Breast epithelium (tissue), 4 donors: ENCODE data around the gene SPOCK1. TPM values are rescaled to one million over a fixed set of nuclear protein-coding genes. Genes with fewer than 3 reads are reported as not detected.

Experiments used
- DNase-seq, 2 donors: peaks; one replicate each; pipeline ENCODE4 v3.0.0-alpha.2; 2019; ENCODE audit warnings: low spot score in 2 of 2
- H3K27ac ChIP-seq, 2 donors: fragments of 200-600 bp; sonication (generic) in 1 of 2; one replicate each; pipeline ENCODE4 v1.5.1; 2016 to 2019; ENCODE audit warnings: mild to moderate bottlenecking in 1 of 2
- H3K27me3 ChIP-seq, 2 donors: fragments of 200-600 bp; sonication (generic) in 1 of 2; one replicate each; pipeline versions ENCODE4 v1.5.1 to v1.6.0; 2017 to 2019; ENCODE audit warnings: control low read depth in 1 of 2, mild to moderate bottlenecking in 1 of 2
- H3K36me3 ChIP-seq: fragments of 200-600 bp; one replicate; pipeline ENCODE4 v1.5.1; 2019
- H3K4me1 ChIP-seq, 2 donors: fragments of 200-600 bp; sonication (generic); one replicate each; pipeline ENCODE4 v1.5.1; 2016 to 2019; ENCODE audit warnings: control low read depth in 1 of 2
- H3K4me3 ChIP-seq, 3 donors: fragments of 200-600 bp; sonication (generic); 1 replicate in 2 of 3; 2 replicates in 1 of 3; pipeline ENCODE4 v1.5.1; 2016 to 2019; ENCODE audit warnings: mild to moderate bottlenecking in 3 of 3, moderate library complexity in 2 of 3
- H3K9me3 ChIP-seq, 2 donors: fragments of 200-600 bp; sonication (generic) in 1 of 2; one replicate each; pipeline ENCODE4 v1.5.1; 2016 to 2019; ENCODE audit warnings: control low read depth in 1 of 2
- POLR2A ChIP-seq: fragments of 450-650 bp; IDR thresholded peaks from one replicate; pipeline ENCODE4 v1.6.1; 2016; ENCODE audit warnings: antibody characterized with exemption, mild to moderate bottlenecking, moderate library complexity
- POLR2AphosphoS5 ChIP-seq, 3 donors: sonication (generic); formaldehyde crosslinking; IDR thresholded peaks; one replicate each; pipeline ENCODE4 v1.6.1; 2017; ENCODE audit warnings: antibody characterized with exemption in 3 of 3
- intact Hi-C: fragments of 100-400 bp; cut with DNase I; formaldehyde crosslinking; loops from one replicate; pipeline ENCODE4 v1.15.1; 2023; ENCODE audit warnings: low total_unique reads
- total RNA-seq, 3 donors: library from RNA; depleted of rRNA; stranded (reverse); fragments of >200 nt; gene quantifications; one replicate each; pipeline ENCODE4 v1.1.0, GENCODE V29; 2016
- TF ChIP-seq, protein P1 (sequence below), 3 donors: fragments of 450-650 bp; IDR thresholded peaks; one replicate each; pipeline ENCODE4 v1.5.1; 2016 to 2017; ENCODE audit warnings: antibody characterized with exemption in 3 of 3, mild to moderate bottlenecking in 3 of 3, moderate library complexity in 3 of 3

The SPOCK1 gene
- total RNA-seq, 3 donors from 2014 or later: 14.5 to 52.0 (median 24.3) TPM

- H3K27ac ChIP-seq: no peak overlapping the region
- H3K9me3 ChIP-seq: no peaks in the 10 kb centered on the region
- H3K4me1 ChIP-seq: no peaks in the 10 kb centered on the region
- intact Hi-C loops: no loop called here
- no peak for DNase-seq
- TF ChIP-seq POLR2AphosphoS5 (IDR thresholded peaks at IDR 0.05) (no peak), POLR2A (no peak)
- TF ChIP-seq, protein P1, sequence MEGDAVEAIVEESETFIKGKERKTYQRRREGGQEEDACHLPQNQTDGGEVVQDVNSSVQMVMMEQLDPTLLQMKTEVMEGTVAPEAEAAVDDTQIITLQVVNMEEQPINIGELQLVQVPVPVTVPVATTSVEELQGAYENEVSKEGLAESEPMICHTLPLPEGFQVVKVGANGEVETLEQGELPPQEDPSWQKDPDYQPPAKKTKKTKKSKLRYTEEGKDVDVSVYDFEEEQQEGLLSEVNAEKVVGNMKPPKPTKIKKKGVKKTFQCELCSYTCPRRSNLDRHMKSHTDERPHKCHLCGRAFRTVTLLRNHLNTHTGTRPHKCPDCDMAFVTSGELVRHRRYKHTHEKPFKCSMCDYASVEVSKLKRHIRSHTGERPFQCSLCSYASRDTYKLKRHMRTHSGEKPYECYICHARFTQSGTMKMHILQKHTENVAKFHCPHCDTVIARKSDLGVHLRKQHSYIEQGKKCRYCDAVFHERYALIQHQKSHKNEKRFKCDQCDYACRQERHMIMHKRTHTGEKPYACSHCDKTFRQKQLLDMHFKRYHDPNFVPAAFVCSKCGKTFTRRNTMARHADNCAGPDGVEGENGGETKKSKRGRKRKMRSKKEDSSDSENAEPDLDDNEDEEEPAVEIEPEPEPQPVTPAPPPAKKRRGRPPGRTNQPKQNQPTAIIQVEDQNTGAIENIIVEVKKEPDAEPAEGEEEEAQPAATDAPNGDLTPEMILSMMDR (IDR thresholded peaks at IDR 0.05): no peak
- H3K27me3 ChIP-seq: no peaks in the 10 kb centered on the region
- no peaks in the 10 kb centered on the region for H3K36me3 ChIP-seq
- no peak overlapping the region for H3K4me3 ChIP-seq
These were observed 10.2 kb downstream of the SPOCK1 start for GRCh38 chr5:137488974-137489373.

DNA sequence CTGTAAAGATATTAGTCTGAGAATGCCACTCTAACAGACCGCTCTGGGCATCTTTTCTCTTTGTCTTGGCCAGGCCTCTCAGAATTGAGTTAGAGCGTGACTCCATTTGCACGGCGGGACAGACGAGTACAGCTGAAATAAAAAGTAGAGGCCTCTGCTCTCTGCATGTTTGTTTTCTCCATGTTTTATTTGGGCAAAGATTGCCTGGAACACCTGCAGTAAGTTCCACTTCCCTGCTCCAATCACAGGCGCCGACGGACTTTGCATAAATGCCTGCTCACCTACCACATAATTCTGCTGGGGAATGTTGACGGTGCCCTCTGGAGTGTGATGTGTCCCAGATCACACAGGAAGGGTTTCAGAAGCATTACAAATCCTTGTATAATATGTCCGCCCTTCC lies 10.6 kb downstream of the SPOCK1 start:
- no peaks in the 10 kb centered on the region for H3K9me3 ChIP-seq
- no peaks in the 10 kb centered on the region for H3K27me3 ChIP-seq
- H3K4me1 ChIP-seq: no peaks in the 10 kb centered on the region
- DNase-seq: no peak
- H3K36me3 ChIP-seq: no peaks in the 10 kb centered on the region
- no peak overlapping the region for H3K4me3 ChIP-seq
- no peak for TF ChIP-seq POLR2A
- no peak for TF ChIP-seq POLR2AphosphoS5 (IDR thresholded peaks at IDR 0.05)
- TF ChIP-seq, protein P1 (IDR thresholded peaks at IDR 0.05): no peak
- H3K27ac ChIP-seq: no peak overlapping the region
- intact Hi-C loops: no loop called here

DNA sequence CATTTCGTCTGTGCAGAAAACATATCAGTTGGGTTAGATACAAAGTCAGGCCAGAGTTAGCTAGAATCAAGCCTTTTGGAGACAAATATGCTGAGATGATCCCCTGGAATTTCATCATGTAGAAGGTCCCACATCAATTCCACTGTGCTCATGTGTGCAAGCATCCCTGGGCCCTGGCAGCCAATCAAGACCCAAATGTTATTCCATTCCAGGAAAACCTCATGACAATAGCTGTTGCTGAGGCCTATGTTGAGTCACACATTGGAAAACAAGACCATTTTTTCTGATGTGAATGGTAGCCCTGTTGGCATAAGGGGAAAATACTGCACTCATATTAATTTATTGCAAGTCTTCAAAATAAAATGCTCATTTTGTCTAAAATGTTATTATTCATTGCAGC lies 11.5 kb downstream of the SPOCK1 start:
- H3K27me3 ChIP-seq: no peaks in the 10 kb centered on the region
- no peaks in the 10 kb centered on the region for H3K9me3 ChIP-seq
- H3K27ac ChIP-seq: no peak overlapping the region
- H3K4me3 ChIP-seq: no peak overlapping the region
- intact Hi-C loops: no loop called here
- no peaks in the 10 kb centered on the region for H3K36me3 ChIP-seq
- DNase-seq: no peak
- TF ChIP-seq, protein P1 (IDR thresholded peaks at IDR 0.05): no peak
- no peak for TF ChIP-seq POLR2AphosphoS5 (IDR thresholded peaks at IDR 0.05)
- TF ChIP-seq POLR2A: no peak
- H3K4me1 ChIP-seq: no peaks in the 10 kb centered on the region

GRCh38 chr5:137486707-137487106 lies 12.4 kb downstream of the SPOCK1 start:
- DNase-seq: no peak
- no peak overlapping the region for H3K27ac ChIP-seq

DNA sequence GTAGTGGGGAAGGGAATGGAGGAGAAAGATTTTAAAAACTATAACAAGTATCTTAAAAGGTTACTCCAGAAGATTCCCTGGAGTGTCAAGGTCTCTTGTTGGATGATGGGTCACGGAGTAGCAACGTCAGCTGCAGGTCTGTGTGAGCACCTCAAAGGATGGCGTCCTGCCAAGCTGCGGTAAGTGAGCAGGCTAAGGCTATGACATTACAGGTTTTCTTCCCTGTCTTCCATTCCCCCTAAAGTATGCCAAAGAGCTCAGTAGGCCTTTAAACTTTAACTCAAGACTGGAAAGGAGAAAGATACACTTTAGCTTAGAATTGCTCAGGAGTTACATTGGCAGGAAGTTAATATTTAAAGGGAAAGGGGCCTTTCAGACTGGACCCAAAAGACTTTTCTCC lies 17.5 kb downstream of the SPOCK1 start:
- no peak overlapping the region for H3K4me3 ChIP-seq
- intact Hi-C loops: no loop called here
- no peak for DNase-seq
- H3K27me3 ChIP-seq: no peaks in the 10 kb centered on the region
- TF ChIP-seq, protein P1 (IDR thresholded peaks at IDR 0.05): no peak
- TF ChIP-seq POLR2AphosphoS5 (IDR thresholded peaks at IDR 0.05): no peak
- TF ChIP-seq POLR2A: no peak
- H3K4me1 ChIP-seq: no peaks in the 10 kb centered on the region
- no peak overlapping the region for H3K27ac ChIP-seq
- H3K9me3 ChIP-seq: no peaks in the 10 kb centered on the region
- no peaks in the 10 kb centered on the region for H3K36me3 ChIP-seq

More at GRCh38 chr5:137486707-137487106, 12.4 kb downstream of the SPOCK1 start:
- Histone ChIP-seq H3K4me3 (no peak overlapping the region), H3K4me1 (no peaks in the 10 kb centered on the region), H3K27me3 (no peaks in the 10 kb centered on the region), H3K36me3 (no peaks in the 10 kb centered on the region), H3K9me3 (no peaks in the 10 kb centered on the region)
- TF ChIP-seq, protein P1 (IDR thresholded peaks at IDR 0.05): no peak
- TF ChIP-seq POLR2AphosphoS5 (IDR thresholded peaks at IDR 0.05) (no peak), POLR2A (no peak)
- intact Hi-C loops: no loop called here
